Stimulated activated CD4-positive, alpha-beta T cell treated with anti-CD3 and anti-CD28 coated beads, Interleukin-1b, Interleukin-23, amount 100 ng/mL, for 4 hours (primary cell): ENCODE data around the gene IQCM.
"Not testable (repeated sequence)": the region's sequence is repeated elsewhere in the genome, so short reads cannot be mapped to it uniquely, and the experiment has no call there.

Experiments
- DNase-seq, 2 donors: peaks; one replicate each; pipeline ENCODE4 v3.0.0-alpha.2; 2020; ENCODE audit warnings: low read depth in 2 of 2

The IQCM gene

DNA sequence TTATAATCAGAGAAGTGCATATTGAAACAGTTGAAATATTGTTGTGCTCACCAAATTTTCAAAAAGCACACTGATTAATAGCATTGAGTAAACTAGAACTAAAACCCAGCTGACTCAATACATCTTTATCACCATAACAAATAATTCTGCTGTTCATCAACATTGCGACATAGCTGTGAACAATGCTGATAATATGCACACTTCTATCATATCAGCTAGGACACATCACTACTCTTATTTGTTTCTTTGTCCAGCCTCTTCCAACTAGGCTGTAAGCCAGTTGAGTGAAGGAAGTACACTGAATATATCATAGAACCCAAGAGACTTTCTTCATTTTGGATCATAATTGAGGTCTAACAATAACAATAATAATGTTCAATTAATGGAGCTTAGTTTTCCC lies 349.7 kb downstream of the IQCM start:
- DNase-seq = no peak

DNA sequence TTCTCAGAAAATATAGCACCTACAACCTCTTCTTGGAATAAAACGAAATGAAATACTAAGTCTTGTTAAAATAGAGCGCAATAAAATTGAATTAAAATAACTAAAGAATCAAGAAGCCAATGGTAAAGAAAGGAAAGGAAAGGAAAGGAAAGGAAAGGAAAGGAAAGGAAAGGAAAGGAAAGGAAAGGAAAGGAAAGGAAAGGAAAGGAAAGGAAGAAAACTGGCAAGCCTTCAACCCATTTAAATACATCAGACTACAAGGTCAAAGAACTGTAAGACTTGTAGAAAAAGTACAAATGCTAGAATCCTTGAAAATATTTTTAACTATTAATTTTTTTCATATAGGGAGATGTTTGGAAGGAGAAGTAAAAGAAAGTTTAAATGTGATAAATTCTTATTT lies 372.1 kb downstream of the IQCM start:
- no peak for DNase-seq

DNA sequence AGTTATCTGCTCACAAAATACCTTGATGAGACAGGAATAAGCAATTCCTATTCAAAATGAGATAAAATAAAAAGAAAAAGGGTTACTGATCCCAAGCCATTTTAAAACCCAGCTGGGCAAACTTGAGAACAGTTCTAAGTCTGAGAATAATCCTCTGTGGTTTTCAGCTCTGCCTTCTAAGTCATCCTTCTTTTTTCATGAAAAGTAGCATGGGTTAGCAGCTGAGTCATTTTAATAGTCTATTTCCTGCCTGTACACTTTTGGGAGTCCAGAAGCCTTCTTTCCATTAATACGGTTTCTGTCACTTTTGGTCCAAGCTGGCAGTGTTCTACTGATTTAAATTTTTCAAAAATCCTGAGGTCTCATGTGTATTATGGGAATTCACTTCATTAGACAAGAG lies 374.3 kb downstream of the IQCM start:
- DNase-seq = no peak

DNA sequence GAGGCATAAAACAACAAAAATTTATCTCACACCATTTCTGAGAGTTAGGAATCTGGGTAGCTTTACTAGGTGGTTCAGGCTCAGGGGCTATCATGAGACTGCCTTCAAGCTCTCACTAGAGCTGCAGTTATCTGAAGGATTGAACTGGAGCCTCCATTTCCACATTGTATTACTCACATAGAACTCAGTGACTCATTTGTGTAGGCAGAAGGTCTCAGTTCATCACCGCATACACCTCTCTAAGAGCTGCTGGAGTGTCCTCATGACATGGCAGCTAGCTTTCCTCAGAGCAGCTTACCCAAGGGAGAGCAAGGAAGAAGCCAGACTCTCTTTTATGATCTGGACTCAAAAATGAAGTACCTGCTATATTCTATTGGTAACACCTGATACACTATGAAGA lies 389.2 kb downstream of the IQCM start:
- no peak for DNase-seq

DNA sequence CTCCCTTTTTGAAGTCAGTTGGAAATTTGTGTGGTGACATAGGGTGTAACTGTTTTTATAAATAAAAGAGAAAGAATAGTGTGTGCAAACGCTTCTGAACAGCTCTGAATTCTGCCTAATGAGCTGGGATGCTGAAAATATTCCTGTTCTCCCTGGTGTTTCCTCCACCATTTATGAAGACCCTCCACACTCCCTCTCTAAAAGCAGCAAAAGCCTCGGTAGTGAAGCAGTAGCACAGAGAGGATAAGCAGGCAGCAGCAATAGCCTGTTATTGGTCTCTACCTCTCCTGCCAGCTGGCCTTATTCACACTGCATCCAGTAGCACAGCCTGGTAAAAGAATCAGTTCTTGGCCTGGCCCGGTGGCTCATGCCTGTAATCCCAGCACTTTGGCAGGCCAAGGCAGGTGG lies 406.1 kb downstream of the IQCM start:
- no peak for DNase-seq

DNA sequence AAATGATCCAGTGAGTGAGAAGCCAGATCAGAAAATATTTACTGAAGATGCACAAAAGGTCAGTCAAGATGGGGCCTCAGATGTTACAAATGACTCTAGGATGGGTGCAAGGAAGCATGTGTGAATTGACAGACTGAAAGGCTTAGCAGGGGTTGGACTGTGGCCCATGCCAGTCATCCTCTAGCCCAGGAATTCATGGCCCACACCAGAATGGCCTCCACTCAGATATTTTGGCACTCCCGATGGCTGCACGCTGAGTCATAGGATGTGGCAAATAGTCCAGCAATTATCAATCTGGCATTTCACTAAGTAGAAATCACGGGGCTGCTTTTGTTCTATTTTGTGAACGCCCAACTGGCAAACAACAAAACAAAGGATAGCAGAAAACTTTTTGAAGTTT lies 406.5 kb downstream of the IQCM start:
- no peak for DNase-seq

DNA sequence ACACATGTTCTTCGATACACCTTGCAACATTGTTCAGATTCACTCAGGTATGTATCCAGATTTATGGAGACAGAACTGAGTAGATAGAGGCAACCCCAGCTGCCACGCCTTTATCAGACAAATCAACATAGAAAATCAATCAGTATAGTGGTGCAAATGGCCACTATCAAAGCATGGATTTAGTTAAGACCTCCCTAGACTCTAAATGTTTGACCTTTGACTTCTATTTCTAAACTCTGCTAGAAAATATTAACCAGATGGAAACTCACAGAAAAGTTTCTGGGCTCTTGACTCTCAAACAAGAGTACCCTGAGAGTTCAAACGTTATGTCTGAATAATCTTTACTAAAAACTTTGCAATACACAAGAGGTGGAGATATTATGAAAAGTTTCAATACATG lies 411.5 kb downstream of the IQCM start:
- no peak for DNase-seq

DNA sequence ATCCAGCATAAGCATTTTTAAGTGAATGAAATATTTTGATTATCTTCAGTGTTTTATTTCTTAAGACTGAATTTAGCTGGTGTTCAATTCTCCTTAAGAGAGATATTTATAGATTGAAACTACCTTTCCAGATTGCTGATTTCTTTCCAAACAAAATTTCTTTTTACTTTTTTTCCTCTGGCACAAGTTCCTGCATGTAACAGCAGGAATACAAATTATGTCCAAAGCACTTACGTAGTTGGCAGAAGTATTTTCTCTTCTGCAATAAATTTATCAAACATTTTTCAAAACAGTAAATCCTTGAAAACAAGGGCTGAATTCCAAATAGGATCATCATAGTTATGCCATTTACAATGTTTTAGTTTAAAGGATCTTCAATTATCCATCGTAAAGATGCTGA lies 412.6 kb downstream of the IQCM start:
- no peak for DNase-seq

DNA sequence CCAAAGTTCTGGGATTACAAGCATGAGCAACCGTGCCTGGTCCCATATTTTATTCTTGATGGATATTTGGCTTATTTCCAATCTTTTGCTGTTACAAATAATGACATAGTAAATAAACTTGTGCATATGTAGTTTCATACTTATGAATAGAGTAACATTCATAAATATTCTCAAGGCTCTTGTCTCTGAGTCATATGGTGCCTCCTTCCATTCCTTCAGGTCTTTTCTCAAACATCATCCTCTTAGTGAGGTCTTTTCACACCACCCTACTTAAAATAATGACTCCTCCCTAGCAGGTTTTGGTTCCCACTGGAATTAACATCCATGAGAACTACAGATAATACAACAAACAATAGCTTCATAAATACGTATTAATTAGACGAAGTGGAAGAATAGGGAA lies 416.6 kb downstream of the IQCM start:
- DNase-seq = no peak

DNA sequence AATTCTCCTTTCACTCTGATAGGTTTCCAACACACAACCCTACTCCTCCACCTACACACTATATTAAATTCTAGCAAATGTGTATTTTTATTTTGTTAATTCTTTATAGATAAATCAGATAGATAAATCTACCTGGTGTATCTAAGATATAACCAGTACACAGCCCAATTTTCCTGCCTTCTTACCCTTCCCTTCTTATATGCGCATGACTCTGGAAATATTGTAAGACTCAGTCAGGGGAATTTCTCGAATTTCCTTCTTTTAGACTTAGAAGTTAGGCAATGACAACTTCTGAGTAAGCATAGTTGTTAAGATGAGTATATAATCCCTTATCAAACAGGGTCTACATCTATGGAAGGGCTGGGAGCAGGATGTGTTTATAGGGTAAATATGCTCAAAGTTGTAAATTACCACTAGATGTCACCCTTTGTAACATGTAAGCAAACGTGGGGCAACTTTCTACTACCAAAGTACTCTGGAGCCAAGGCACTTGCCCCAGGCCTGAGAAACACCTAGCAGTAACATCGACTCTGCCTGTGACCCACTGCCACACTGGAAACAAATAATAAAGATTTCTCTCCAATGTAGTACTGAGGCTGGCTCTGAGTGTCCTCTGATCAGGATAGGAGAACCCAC lies 444.7 kb downstream of the IQCM start:
- no peak for DNase-seq

DNA sequence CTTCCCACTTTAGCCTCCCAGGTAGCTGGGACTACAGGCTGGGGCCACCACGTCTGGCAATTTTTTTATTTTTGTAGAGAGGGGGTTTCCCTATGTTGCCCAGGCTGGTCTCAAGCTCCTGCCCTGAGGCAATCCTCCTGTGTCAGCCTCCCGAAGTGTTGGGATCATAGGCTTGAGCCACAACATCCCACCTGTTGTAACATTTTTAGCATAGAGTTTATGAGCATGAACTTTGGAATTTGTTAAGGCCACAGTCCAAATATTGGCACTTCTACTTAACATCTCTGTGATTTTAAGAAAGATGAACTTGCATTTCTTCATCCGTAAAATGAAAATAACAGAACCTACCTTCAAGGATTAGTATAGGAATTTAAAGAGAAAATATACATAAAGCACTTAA lies 445.6 kb downstream of the IQCM start:
- DNase-seq = no peak

DNA sequence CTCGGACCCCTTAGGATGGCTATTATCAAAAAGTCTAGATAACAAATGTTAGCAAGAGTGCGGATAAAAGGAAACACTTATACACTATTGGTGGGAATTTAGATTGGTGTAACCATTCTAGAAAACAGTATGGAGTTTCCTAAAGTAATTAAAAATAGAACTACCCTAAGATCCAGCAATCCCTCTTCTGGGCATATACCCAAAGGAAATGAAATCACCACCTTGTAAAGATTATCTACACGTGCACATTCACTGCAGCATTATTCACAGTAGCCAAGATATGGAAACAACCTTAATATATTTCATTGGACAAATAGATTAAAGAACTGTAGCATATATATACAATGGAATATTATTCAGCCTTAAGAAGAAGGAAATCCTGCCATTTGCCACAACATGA lies 462.4 kb downstream of the IQCM start:
- DNase-seq = no peak

DNA sequence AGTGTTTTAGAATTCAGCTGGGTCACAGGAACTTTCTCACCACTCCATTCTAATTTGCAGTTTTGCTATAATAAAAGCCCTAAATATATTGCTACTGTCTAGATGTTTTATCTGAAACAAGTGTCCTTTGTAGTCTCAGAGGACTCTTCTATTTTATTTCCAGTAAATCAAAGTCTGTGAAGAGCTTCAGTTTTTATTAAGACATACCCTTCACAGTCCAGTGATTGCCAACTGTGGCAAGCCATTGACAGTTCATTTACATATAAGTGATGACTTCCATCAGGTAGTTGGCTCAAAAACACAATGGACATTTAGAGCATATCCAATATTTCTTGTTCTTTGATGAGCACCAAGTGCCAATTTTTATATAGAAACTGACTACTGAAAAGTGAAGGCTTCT lies 466.1 kb downstream of the IQCM start:
- no peak for DNase-seq

DNA sequence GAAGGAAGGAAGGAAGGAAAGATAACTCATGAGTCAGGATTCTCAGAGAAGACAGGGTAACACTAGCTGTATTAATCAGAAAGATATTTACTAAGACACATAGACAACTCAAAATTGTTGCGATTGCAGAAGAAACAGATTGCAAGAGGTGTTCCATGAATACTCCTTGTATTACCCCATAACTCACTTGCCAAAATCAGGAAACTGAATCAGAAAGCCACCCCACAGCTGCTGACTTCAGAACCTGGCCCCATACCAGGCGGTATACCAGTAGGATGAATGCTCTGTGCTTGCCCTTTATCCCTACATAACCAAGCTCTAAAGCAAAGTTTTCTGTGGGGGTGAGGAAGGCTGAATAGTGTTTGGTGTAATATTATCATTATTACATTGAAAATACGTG lies 468.5 kb downstream of the IQCM start:
- no peak for DNase-seq

DNA sequence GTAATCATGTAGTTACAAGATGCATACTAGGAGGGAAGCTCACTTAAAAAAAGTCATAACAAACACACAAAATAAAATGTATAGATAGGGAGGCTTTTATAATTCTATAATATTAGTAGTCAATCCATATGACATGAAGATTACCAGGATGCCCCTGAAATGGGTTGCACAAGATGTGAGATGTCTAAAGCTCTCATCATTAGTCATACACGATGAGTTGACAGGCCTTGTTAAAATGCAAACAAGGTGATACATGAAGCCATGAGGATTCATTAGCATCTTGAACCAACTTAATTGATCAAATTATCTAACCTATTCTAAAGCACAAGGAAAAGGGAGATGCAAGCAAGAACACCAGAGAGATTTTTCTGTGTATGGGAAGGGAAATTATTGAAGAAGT lies 470.2 kb downstream of the IQCM start:
- DNase-seq = no peak

DNA sequence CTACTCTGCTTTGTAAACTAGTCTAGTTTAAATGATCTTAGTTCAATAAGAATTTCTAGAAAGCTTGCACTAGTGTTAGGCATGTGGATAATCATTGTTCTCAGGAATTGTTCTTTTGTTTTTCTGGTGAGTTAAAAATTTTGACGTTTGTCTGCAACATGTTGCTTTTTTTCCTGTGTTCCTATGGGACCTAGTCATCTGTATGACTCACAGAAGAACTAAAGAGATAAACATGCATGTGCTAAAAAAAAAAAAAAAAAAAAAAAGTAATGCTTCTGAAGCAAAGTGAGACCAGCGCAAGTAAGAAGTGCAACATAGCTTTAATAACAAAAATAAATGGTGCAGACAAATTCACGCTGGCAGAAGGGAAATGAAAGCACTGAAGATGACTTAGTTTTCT lies 471.2 kb downstream of the IQCM start:
- no peak for DNase-seq

DNA sequence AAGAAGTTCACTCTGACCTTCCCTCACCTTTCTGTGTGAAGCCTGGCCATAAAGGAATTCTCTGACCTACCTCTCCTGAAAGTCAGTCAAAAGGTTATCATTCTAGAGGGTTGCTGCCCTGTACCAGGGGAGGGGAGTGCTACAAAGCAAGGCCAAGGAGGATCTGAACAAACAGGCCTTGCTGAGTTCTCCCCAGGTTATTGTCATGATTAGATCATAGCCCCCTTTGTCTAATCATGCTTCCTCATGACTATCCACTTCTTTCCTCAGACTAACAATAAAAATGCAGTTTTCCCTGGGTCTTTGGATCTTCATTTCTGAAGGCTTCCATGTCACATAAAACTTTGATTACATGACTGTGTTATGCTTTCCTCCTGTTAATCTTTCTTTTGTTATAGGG lies 472.0 kb downstream of the IQCM start:
- no peak for DNase-seq

DNA sequence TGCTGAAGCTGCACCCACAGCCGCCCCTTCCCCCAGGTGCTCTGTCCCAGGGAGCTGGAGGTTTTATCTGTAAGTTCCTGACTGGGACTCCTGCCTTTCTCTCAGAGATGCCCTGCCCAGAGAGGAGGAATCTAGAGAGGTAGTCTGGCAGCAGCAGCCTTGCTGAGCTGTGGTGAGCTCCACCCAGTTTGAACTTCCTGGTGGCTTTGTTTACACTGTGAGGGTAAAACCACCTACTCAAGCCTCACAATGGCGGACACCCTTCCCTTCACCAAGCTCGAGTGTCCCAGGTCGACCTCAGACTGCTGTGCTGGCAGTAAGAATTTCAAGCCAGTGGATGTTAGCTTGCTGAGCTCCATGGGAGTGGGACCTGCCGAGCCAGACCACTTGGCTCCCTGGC lies 474.5 kb downstream of the IQCM start:
- DNase-seq = not testable (repeated sequence)

DNA sequence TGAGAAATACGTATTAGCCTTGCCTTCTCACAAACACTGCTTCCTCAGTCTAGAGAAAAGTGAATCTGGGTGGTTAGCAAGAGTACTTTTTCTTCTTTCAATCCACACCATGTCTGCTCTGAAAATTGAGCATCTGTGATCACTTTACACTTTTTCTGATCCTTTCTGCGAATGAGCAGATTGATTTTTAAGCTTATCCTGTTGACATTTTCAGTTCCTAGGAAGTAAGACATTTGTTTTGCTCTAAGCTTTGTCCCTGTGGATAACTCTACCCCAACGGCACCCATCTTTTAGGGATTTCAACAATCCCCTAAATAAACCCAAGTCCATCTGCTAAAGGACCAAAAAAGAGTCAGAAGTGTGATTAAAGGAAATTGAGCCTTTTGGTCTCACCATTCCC lies 487.5 kb downstream of the IQCM start:
- no peak for DNase-seq

DNA sequence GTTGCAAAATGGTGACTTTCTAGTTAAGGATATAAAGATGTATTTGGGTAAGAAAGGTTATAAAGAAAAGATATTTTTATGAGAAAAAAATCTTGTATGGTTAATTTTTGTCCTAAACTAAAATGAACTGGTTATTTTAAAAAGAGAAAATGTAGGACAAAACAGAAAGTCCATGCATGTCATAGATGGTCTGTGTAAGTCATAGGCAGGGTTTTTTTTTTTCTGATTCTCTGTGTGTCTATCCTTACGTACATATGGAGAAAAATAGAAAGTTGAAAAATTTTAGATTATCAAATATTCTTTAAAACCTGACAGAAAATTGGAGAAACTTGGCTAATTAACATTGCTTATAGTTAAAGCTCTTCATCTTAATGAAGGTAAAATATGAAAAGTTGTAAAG lies 493.4 kb downstream of the IQCM start:
- no peak for DNase-seq

DNA sequence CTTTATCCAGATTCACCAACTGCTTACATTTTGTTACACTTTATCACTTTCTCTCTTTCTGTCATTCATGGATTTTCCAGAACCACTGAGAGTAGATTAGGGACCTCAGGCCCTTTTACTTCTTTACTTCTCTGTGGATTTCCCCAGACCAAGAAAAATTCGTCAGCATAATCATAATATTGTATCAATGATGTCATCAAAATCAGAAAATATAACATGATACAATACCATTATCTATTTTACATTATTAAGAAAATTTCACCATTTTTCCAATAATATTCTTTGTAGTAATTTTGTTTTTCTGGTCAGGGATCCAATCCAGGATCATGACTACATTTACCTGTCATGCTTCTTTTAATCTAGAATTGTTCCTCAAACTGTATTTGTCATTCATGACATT lies 494.2 kb downstream of the IQCM start:
- DNase-seq = no peak

DNA sequence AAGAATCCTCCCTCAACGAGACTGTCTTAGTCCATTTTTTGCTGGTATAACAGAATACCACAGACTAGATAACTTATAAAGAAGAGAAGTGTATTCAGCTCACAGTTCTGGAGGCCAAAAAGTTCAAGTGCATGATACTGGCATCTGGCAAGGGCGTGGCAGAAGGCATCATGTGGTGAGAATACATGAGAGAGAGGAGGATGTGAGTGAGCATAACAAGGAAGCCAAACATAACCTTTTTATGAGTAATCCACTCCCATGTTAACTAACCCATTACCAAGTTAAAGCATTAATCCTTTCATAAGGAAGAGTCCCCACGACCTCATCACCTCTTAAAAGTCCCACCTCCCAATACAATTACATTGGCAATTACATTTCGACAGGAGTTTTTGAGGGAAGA lies 504.6 kb downstream of the IQCM start:
- no peak for DNase-seq

DNA sequence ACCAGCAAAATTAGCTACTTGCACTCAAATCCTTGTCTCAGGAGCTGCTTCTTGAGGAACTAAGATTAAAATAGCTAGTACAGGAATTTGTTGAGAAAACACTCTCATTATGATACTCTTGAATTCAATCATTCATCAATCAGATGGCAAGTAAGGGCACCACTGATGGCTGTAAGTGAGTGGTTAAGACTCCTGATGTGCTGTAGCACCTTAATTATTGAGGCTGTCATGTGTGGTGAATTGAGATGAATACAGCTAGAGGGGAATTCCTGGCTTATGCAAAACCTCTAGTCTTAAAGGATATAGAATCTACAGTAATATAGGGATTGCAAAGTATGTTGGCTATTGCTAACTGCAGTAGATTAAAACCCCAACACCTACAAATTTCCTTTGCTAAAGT lies 509.1 kb downstream of the IQCM start:
- no peak for DNase-seq
